Subcutaneous adipose tissue (tissue), 4 donors: ENCODE measurements around the gene SEC14L5. TPM values are rescaled to one million over a fixed set of nuclear protein-coding genes. Genes with fewer than 3 reads are reported as not detected.

ENCODE experiments used
- total RNA-seq, 4 donors: library from RNA; depleted of rRNA; stranded (reverse); fragments of >200 nt; gene quantifications; one replicate each; pipeline ENCODE4 v1.1.0, GENCODE V29; 2016
- TF ChIP-seq, protein P1 (sequence below): fragments of 450-650 bp; IDR thresholded peaks from one replicate; pipeline ENCODE4 v1.5.1; 2016; ENCODE audit warnings: low read depth, mild to moderate bottlenecking, control low read depth, antibody characterized with exemption, moderate library complexity

Gene SEC14L5
- total RNA-seq, 4 donors from 2014 or later, result 0.33 to 0.68 (median 0.61) TPM

GRCh38 chr16:5034167-5034523 lies 76.0 kb downstream of the SEC14L5 start:
- TF ChIP-seq, protein P1, sequence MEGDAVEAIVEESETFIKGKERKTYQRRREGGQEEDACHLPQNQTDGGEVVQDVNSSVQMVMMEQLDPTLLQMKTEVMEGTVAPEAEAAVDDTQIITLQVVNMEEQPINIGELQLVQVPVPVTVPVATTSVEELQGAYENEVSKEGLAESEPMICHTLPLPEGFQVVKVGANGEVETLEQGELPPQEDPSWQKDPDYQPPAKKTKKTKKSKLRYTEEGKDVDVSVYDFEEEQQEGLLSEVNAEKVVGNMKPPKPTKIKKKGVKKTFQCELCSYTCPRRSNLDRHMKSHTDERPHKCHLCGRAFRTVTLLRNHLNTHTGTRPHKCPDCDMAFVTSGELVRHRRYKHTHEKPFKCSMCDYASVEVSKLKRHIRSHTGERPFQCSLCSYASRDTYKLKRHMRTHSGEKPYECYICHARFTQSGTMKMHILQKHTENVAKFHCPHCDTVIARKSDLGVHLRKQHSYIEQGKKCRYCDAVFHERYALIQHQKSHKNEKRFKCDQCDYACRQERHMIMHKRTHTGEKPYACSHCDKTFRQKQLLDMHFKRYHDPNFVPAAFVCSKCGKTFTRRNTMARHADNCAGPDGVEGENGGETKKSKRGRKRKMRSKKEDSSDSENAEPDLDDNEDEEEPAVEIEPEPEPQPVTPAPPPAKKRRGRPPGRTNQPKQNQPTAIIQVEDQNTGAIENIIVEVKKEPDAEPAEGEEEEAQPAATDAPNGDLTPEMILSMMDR, result no peak

- TF ChIP-seq, protein P1, result no peak
Measured at GRCh38 chr16:5035909-5036227, 77.7 kb downstream of the SEC14L5 start.

GRCh38 chr16:5036228-5037156 lies 78.4 kb downstream of the SEC14L5 start:
- TF ChIP-seq, protein P1, result no peak

DNA sequence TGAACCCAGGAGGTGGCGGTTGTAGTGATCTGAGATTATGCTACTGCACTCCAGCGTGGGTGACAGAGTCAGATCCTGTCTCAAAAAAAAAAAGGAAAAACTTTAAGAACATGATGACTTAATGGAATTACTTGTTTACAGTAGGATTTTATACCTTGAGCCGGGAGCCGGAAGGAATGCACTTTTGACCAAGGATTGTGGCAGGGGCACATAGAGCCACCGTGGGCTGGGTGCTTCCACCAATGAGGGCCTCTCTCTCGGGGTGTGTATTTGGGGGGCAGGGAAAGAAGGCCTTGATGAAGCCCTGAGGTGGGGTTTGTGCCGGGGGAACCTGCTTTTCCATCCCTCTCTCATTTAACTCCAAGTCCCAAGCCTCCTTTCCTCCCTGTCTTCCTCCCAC lies 82.3 kb downstream of the SEC14L5 start:
- TF ChIP-seq, protein P1, result no peak

DNA sequence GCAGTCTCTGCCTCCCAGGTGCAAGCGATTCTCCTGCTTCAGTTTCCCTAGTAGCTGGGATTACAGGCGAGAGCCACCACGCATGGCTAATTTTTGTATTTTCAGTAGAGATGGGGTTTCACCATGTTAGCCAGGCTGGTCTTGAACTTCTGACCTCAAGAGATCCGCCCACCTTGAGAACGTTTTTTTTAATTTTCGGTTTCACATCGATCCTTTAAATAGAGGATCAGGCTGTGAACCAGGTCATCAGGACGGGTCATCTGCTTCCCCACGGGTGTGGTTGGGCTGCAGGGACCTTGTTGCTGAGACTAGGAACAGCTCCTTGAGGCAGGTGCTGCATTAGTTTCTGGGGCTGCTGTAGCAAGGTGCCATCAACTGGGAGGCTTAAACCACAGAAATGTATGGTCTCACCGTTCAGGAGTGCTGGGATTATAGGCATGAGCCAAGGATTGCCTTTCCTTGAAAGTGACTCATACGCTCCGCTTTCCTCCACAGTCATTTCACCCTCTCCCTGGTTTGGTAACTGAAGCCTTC lies 83.5 kb downstream of the SEC14L5 start:
- TF ChIP-seq, protein P1, result no peak

DNA sequence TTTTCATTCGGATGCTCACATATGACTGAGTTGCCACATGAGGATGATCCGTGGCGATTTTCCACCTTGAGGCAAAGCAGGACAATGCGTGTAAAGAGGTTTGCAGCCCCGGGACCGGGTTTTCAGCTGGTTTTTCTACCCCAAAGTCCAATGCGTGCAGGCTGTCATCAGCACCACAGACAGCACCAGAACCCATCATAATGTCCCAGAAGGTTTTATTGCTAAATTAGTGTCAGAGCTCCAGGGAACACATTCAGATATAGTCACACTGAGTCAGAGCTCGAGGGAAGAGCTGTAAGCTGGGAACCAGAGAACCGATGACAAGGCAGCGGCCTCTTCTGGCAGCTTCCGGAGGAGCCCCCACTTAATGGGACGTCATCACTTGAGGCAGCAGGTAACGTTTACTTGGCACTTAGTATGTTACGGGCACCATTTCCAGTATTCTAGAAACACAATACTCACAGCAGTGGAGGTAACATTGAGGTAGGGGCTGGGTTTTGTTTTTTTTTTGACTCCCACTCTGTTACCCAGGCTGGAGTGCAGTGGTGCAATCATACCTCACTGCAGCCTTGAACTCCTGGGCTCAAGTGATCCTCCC lies 84.5 kb downstream of the SEC14L5 start:
- TF ChIP-seq, protein P1, result no peak

DNA sequence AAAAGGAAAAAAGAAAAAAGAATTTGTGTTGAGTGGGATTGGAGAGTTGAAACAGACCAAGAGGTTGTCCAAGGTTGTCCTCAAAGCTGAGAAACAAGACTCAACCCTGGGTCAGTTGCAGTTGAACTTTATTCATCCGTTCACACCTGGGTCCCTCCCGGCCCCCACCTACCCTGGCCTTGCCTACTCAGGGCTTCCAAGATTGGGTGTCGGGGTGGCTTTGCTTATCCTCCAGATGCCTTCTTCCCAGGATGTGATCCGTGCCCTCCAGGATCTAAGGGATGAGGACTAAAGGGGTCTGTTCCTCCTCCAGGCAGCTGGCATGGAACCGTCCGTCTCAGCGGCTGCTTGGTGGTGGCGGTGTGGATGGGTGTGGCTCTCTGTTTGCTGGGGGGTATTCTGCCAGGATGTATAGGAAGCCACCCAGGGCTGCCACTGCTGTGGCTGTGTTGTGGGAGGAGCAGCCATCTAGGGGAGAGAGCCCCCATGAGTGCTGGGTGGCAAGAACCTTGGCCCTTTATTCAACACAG lies 85.9 kb downstream of the SEC14L5 start:
- TF ChIP-seq, protein P1, result no peak
